ENCODE results near the gene GP1BA. TPM values are rescaled to one million over a fixed set of nuclear protein-coding genes. Genes with fewer than 3 reads are reported as not detected.

Gene GP1BA
- total RNA-seq, 3 donors from 2014 or later (not counting 1 experiment from before 2014, with no cell fraction given), result 0.25 to 4.3 (median 2.2) TPM

GRCh38 chr17:4938688-4939545, 6.8 kb downstream of the GP1BA start:
- H3K36me3 ChIP-seq (ENCODE audit: control insufficient read depth, insufficient read depth, low read length), result peaks cover 33% of the 10 kb centered on the region
- TF ChIP-seq CTCF (IDR thresholded peaks at IDR 0.05), result no peak
- ATAC-seq (no peak), DNase-seq (peak in 1 of 2 donors; percentile 44)
- intact Hi-C loops (cut with micrococcal nuclease), result no loop called here
- peaks cover 0 to 4% of the 10 kb centered on the region in 2 donors for H3K27me3 Mint-ChIP-seq (ENCODE audit: low read depth in 2 of 2)
- no peaks in the 10 kb centered on the region for H3K27me3 ChIP-seq (ENCODE audit: control insufficient read depth, insufficient read depth, low read length)
- H3K4me3 ChIP-seq (ENCODE audit: low read length), result peak overlapping the region; percentile 81
- peak overlapping the region; percentile 87 to 93 for H3K27ac Mint-ChIP-seq
- H3K4me3 Mint-ChIP-seq, result peak overlapping the region; percentile 91
- peaks cover 56 to 82% of the 10 kb centered on the region in 2 donors for H3K4me1 Mint-ChIP-seq
- no peaks in the 10 kb centered on the region for H3K9me3 Mint-ChIP-seq
- H3K4me1 ChIP-seq (ENCODE audit: control insufficient read depth, insufficient read depth, low read length), result peaks cover 58% of the 10 kb centered on the region
- H3K36me3 Mint-ChIP-seq, result no peaks in the 10 kb centered on the region
- H3K9me3 ChIP-seq (ENCODE audit: control insufficient read depth, insufficient read depth, low read length), result no peaks in the 10 kb centered on the region
- peak overlapping the region; percentile 78 for H3K27ac ChIP-seq (ENCODE audit: low read length)
- 68% methylated on average over 19 of the region's 19 CpGs for WGBS (ENCODE audit: insufficient coverage)

- DNase-seq (no peak), ATAC-seq (peak in 1 of 3 donors; percentile 1)
- Histone ChIP-seq H3K9me3 (ENCODE audit: control insufficient read depth, insufficient read depth, low read length) (no peaks in the 10 kb centered on the region), H3K36me3 (ENCODE audit: control insufficient read depth, insufficient read depth, low read length) (peaks cover 38% of the 10 kb centered on the region), H3K27me3 (ENCODE audit: control insufficient read depth, insufficient read depth, low read length) (no peaks in the 10 kb centered on the region), H3K4me3 (ENCODE audit: low read length) (peak overlapping the region; percentile 81), H3K4me1 (ENCODE audit: control insufficient read depth, insufficient read depth, low read length) (peaks cover 58% of the 10 kb centered on the region), H3K27ac (ENCODE audit: low read length) (peak overlapping the region; percentile 78)
- intact Hi-C loops (cut with micrococcal nuclease), result no loop called here
- H3K9me3 Mint-ChIP-seq, result no peaks in the 10 kb centered on the region
- no peak for TF ChIP-seq CTCF (IDR thresholded peaks at IDR 0.05)
- no peaks in the 10 kb centered on the region for H3K27me3 Mint-ChIP-seq (ENCODE audit: low read depth in 2 of 2)
- H3K4me1 Mint-ChIP-seq, result peaks cover 56 to 82% of the 10 kb centered on the region in 2 donors
- WGBS (ENCODE audit: insufficient coverage), result under 1% methylated on average over 16 of the region's 16 CpGs
- peak overlapping the region; percentile 87 to 93 for H3K27ac Mint-ChIP-seq
- no peaks in the 10 kb centered on the region for H3K36me3 Mint-ChIP-seq
- peak overlapping the region; percentile 91 for H3K4me3 Mint-ChIP-seq
Measured at GRCh38 chr17:4939546-4939795, 7.4 kb downstream of the GP1BA start.

GRCh38 chr17:4939796-4940554, 7.9 kb downstream of the GP1BA start, which contains the start of the genes RNF167 and SLC25A11:
TSS of gene RNF167 (plus strand) at chr17:4940268. CDS start at chr17:4940910, 642 bp downstream.
TSS of gene SLC25A11 (minus strand) at chr17:4940046. CDS start at chr17:4939910, 136 bp downstream.
- Mint-ChIP-seq H3K4me1 (peaks cover 57 to 84% of the 10 kb centered on the region in 2 donors), H3K36me3 (no peaks in the 10 kb centered on the region)
- under 1% methylated on average over 72 of the region's 72 CpGs for WGBS (ENCODE audit: insufficient coverage)

More at GRCh38 chr17:4939796-4940554, 7.9 kb downstream of the GP1BA start, which contains the start of the genes RNF167 and SLC25A11:
- Mint-ChIP-seq H3K9me3 (no peaks in the 10 kb centered on the region), H3K4me3 (peak within 1 kb of the TSS; percentile 91), H3K27ac (peak within 1 kb of the TSS; percentile 87 to 93), H3K27me3 (ENCODE audit: low read depth in 2 of 2) (no peaks in the 10 kb centered on the region)
- intact Hi-C loops (cut with micrococcal nuclease), result loop anchor here (1.0 kb wide), 2 partner anchors 8 to 27 kb away; partner anchors contain the start of genes PFN1 and SPAG7
- H3K4me1 ChIP-seq (ENCODE audit: control insufficient read depth, insufficient read depth, low read length), result peaks cover 60% of the 10 kb centered on the region
- ATAC-seq (peak; percentile 84 to 95 (median 87)), DNase-seq (peak; percentile 93 to 99)
- peak within 1 kb of the TSS; percentile 91 for H3K4me3 ChIP-seq (ENCODE audit: low read length)
- no peaks in the 10 kb centered on the region for H3K9me3 ChIP-seq (ENCODE audit: control insufficient read depth, insufficient read depth, low read length)
- H3K36me3 ChIP-seq (ENCODE audit: control insufficient read depth, insufficient read depth, low read length), result peaks cover 43% of the 10 kb centered on the region
- no peaks in the 10 kb centered on the region for H3K27me3 ChIP-seq (ENCODE audit: control insufficient read depth, insufficient read depth, low read length)
- peak within 1 kb of the TSS; percentile 78 for H3K27ac ChIP-seq (ENCODE audit: low read length)
- TF ChIP-seq CTCF (IDR thresholded peaks at IDR 0.05), result no peak

All from natural killer cell (primary cell).